ENCODE measurements around the gene NRP1. TPM values are rescaled to one million over a fixed set of nuclear protein-coding genes. Genes with fewer than 3 reads are reported as not detected.
A peak's percentile ranks its signal among the peaks of the same experiment; 100 is the strongest.

NRP1 gene
- total RNA-seq, 1 donor = 173 TPM

GRCh38 chr10:33233221-33233620 lies 101.2 kb downstream of the NRP1 start:
- Histone ChIP-seq H3K4me3 (ENCODE audit: insufficient read depth, low read length) (no peak overlapping the region), H3K4me1 (ENCODE audit: insufficient read depth, low read length) (peaks cover 74% of the 10 kb centered on the region), H3K4me2 (ENCODE audit: insufficient read depth, low read length) (no peak overlapping the region), H3K79me2 (ENCODE audit: insufficient read depth, low read length) (peaks cover 39% of the 10 kb centered on the region), H3K36me3 (ENCODE audit: insufficient read depth, low read length) (peaks cover 12% of the 10 kb centered on the region), H2AFZ (ENCODE audit: low read length) (no peak overlapping the region), H3K27me3 (ENCODE audit: insufficient read depth, low read length) (no peaks in the 10 kb centered on the region), H3K27ac (ENCODE audit: low read depth, low read length) (peak overlapping the region; percentile 88), H4K20me1 (ENCODE audit: insufficient read depth, low read length) (no peaks in the 10 kb centered on the region), H3K9me3 (ENCODE audit: low read depth, low read length) (no peaks in the 10 kb centered on the region)
- no peak for TF ChIP-seq CTCF (IDR thresholded peaks at IDR 0.05; ENCODE audit: extremely low read depth, low read depth, low read length)
- DNase-seq (ENCODE audit: insufficient read length, low spot score, missing footprints) = no peak

- Histone ChIP-seq H3K36me3 (ENCODE audit: insufficient read depth, low read length) (peaks cover 17% of the 10 kb centered on the region), H4K20me1 (ENCODE audit: insufficient read depth, low read length) (no peaks in the 10 kb centered on the region), H3K79me2 (ENCODE audit: insufficient read depth, low read length) (peaks cover 43% of the 10 kb centered on the region), H3K9me3 (ENCODE audit: low read depth, low read length) (no peaks in the 10 kb centered on the region), H2AFZ (ENCODE audit: low read length) (no peak overlapping the region), H3K27ac (ENCODE audit: low read depth, low read length) (no peak overlapping the region), H3K4me2 (ENCODE audit: insufficient read depth, low read length) (no peak overlapping the region), H3K4me3 (ENCODE audit: insufficient read depth, low read length) (no peak overlapping the region), H3K27me3 (ENCODE audit: insufficient read depth, low read length) (no peaks in the 10 kb centered on the region), H3K4me1 (ENCODE audit: insufficient read depth, low read length) (peaks cover 67% of the 10 kb centered on the region)
- no peak for TF ChIP-seq CTCF (IDR thresholded peaks at IDR 0.05; ENCODE audit: extremely low read depth, low read depth, low read length)
- DNase-seq (ENCODE audit: insufficient read length, low spot score, missing footprints) = no peak
Measured at GRCh38 chr10:33231621-33232350, 102.7 kb downstream of the NRP1 start.

GRCh38 chr10:33229949-33230267 lies 104.6 kb downstream of the NRP1 start:
- TF ChIP-seq CTCF (IDR thresholded peaks at IDR 0.05; ENCODE audit: extremely low read depth, low read depth, low read length) = no peak
- Histone ChIP-seq H3K4me3 (ENCODE audit: insufficient read depth, low read length) (no peak overlapping the region), H3K27ac (ENCODE audit: low read depth, low read length) (peak overlapping the region; percentile 80), H3K36me3 (ENCODE audit: insufficient read depth, low read length) (peaks cover 35% of the 10 kb centered on the region), H2AFZ (ENCODE audit: low read length) (no peak overlapping the region), H4K20me1 (ENCODE audit: insufficient read depth, low read length) (no peaks in the 10 kb centered on the region), H3K79me2 (ENCODE audit: insufficient read depth, low read length) (peaks cover 46% of the 10 kb centered on the region), H3K27me3 (ENCODE audit: insufficient read depth, low read length) (no peaks in the 10 kb centered on the region), H3K9me3 (ENCODE audit: low read depth, low read length) (no peaks in the 10 kb centered on the region), H3K4me2 (ENCODE audit: insufficient read depth, low read length) (peak overlapping the region; percentile 14), H3K4me1 (ENCODE audit: insufficient read depth, low read length) (peaks cover 48% of the 10 kb centered on the region)
- DNase-seq (ENCODE audit: insufficient read length, low spot score, missing footprints) = peak; percentile 66

- no peaks in the 10 kb centered on the region for H4K20me1 ChIP-seq (ENCODE audit: insufficient read depth, low read length)
- no peaks in the 10 kb centered on the region for H3K27me3 ChIP-seq (ENCODE audit: insufficient read depth, low read length)
- peak overlapping the region; percentile 14 for H3K4me2 ChIP-seq (ENCODE audit: insufficient read depth, low read length)
- no peak for TF ChIP-seq CTCF (IDR thresholded peaks at IDR 0.05; ENCODE audit: extremely low read depth, low read depth, low read length)
- H3K4me3 ChIP-seq (ENCODE audit: insufficient read depth, low read length) = no peak overlapping the region
- H3K9me3 ChIP-seq (ENCODE audit: low read depth, low read length) = no peaks in the 10 kb centered on the region
- H2AFZ ChIP-seq (ENCODE audit: low read length) = no peak overlapping the region
- DNase-seq (ENCODE audit: insufficient read length, low spot score, missing footprints) = peak; percentile 49
- peaks cover 40% of the 10 kb centered on the region for H3K36me3 ChIP-seq (ENCODE audit: insufficient read depth, low read length)
- peak overlapping the region; percentile 80 for H3K27ac ChIP-seq (ENCODE audit: low read depth, low read length)
- H3K79me2 ChIP-seq (ENCODE audit: insufficient read depth, low read length) = peaks cover 46% of the 10 kb centered on the region
- H3K4me1 ChIP-seq (ENCODE audit: insufficient read depth, low read length) = peaks cover 43% of the 10 kb centered on the region
Measured at GRCh38 chr10:33229252-33229948, 105.1 kb downstream of the NRP1 start.
